ENCODE results near the gene CDK6.

Gene CDK6

DNA sequence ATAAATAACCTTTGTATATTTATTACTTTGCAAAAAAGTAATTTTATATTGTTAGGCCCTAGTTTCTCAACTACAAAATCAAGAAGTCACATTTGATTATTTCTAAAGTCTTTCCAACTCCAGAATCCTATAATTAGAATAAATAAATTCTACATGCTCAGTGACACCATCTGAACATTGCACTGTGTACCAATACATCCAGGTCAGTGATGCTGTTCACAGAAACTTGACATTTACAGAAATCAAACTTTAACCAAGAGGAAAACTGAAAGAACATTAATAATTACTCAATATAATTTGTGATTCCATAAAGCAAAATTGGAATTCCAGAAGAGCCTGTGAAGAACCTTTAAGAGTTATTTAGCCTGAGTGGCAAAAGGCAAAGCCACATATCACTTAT lies 142.2 kb downstream of the CDK6 start:
- TF ChIP-seq, protein P1, sequence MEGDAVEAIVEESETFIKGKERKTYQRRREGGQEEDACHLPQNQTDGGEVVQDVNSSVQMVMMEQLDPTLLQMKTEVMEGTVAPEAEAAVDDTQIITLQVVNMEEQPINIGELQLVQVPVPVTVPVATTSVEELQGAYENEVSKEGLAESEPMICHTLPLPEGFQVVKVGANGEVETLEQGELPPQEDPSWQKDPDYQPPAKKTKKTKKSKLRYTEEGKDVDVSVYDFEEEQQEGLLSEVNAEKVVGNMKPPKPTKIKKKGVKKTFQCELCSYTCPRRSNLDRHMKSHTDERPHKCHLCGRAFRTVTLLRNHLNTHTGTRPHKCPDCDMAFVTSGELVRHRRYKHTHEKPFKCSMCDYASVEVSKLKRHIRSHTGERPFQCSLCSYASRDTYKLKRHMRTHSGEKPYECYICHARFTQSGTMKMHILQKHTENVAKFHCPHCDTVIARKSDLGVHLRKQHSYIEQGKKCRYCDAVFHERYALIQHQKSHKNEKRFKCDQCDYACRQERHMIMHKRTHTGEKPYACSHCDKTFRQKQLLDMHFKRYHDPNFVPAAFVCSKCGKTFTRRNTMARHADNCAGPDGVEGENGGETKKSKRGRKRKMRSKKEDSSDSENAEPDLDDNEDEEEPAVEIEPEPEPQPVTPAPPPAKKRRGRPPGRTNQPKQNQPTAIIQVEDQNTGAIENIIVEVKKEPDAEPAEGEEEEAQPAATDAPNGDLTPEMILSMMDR (IDR thresholded peaks at IDR 0.05; ENCODE audit: low read length), result no peak
- TF ChIP-seq EZH2 (IDR thresholded peaks at IDR 0.05; ENCODE audit: borderline replicate concordance, low read length), result no peak
- Histone ChIP-seq H3K4me2 (ENCODE audit: low read length) (no peak overlapping the region), H3K36me3 (ENCODE audit: insufficient read depth, low read length) (peaks cover 12% of the 10 kb centered on the region; the same call in 1 of the 2 replicates), H3K27me3 (ENCODE audit: insufficient read depth, low read length) (no peaks in the 10 kb centered on the region), H4K20me1 (ENCODE audit: insufficient read depth, low read length) (no peaks in the 10 kb centered on the region), H2AFZ (ENCODE audit: low read length) (no peak overlapping the region), H3K4me1 (ENCODE audit: insufficient read depth, low read length, severe bottlenecking) (peaks cover 11% of the 10 kb centered on the region), H3K79me2 (ENCODE audit: insufficient read depth, low read length) (no peaks in the 10 kb centered on the region), H3K9me3 (ENCODE audit: low read length) (peaks cover 4% of the 10 kb centered on the region), H3K9ac (ENCODE audit: low read length) (no peak overlapping the region), H3K9me2 (ENCODE audit: low read depth, low read length) (no peaks in the 10 kb centered on the region), H3F3A (ENCODE audit: insufficient read depth, low read length) (no peaks in the 10 kb centered on the region), H3K4me3 (ENCODE audit: low read depth, low read length, poor library complexity, severe bottlenecking) (no peak overlapping the region), H3K27ac (ENCODE audit: low read depth, low read length, poor library complexity, severe bottlenecking) (no peak overlapping the region)

DNA sequence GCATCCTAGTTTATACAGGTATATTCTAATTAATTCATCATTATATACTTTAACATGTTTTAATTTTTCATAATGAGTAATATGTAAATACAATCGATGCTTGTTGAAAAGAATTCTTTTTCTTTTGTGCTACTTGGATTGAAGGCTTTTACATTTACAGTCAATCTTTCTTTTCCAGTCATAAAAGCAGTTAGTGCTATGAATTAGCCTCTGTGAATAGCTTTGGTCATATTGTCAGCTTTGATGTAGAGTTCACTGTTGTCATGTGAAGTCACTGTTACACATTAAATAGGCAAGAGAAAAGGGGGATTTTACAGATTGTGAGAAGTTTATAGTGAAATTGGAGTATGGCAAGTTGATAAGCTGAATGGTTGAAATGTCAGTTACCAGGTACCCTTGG lies 142.9 kb downstream of the CDK6 start:
- peaks cover 12% of the 10 kb centered on the region; the same call in 1 of the 2 replicates for H3K36me3 ChIP-seq (ENCODE audit: insufficient read depth, low read length)
- no peaks in the 10 kb centered on the region for H3K79me2 ChIP-seq (ENCODE audit: insufficient read depth, low read length)
- H3F3A ChIP-seq (ENCODE audit: insufficient read depth, low read length), result no peaks in the 10 kb centered on the region
- no peak overlapping the region for H3K4me3 ChIP-seq (ENCODE audit: low read depth, low read length, poor library complexity, severe bottlenecking)
- no peak for TF ChIP-seq EZH2 (IDR thresholded peaks at IDR 0.05; ENCODE audit: borderline replicate concordance, low read length)
- TF ChIP-seq, protein P1 (IDR thresholded peaks at IDR 0.05; ENCODE audit: low read length), result no peak
- H3K4me1 ChIP-seq (ENCODE audit: insufficient read depth, low read length, severe bottlenecking), result peaks cover 11% of the 10 kb centered on the region
- no peaks in the 10 kb centered on the region for H4K20me1 ChIP-seq (ENCODE audit: insufficient read depth, low read length)
- no peaks in the 10 kb centered on the region for H3K27me3 ChIP-seq (ENCODE audit: insufficient read depth, low read length)
- no peak overlapping the region for H3K4me2 ChIP-seq (ENCODE audit: low read length)
- H2AFZ ChIP-seq (ENCODE audit: low read length), result no peak overlapping the region
- no peak overlapping the region for H3K9ac ChIP-seq (ENCODE audit: low read length)
- H3K9me3 ChIP-seq (ENCODE audit: low read length), result peaks cover 4% of the 10 kb centered on the region
- H3K9me2 ChIP-seq (ENCODE audit: low read depth, low read length), result no peaks in the 10 kb centered on the region
- no peak overlapping the region for H3K27ac ChIP-seq (ENCODE audit: low read depth, low read length, poor library complexity, severe bottlenecking)

- no peak overlapping the region for H3K4me3 ChIP-seq (ENCODE audit: low read depth, low read length, poor library complexity, severe bottlenecking)
- H3K9me3 ChIP-seq (ENCODE audit: low read length), result peaks cover 4% of the 10 kb centered on the region
- TF ChIP-seq, protein P1 (IDR thresholded peaks at IDR 0.05; ENCODE audit: low read length), result peak; percentile 82
- TF ChIP-seq EZH2 (IDR thresholded peaks at IDR 0.05; ENCODE audit: borderline replicate concordance, low read length), result no peak
- peak overlapping the region; percentile 22 for H3K27ac ChIP-seq (ENCODE audit: low read depth, low read length, poor library complexity, severe bottlenecking)
- H3K9ac ChIP-seq (ENCODE audit: low read length), result no peak overlapping the region
- peaks cover 12% of the 10 kb centered on the region; the same call in 1 of the 2 replicates for H3K36me3 ChIP-seq (ENCODE audit: insufficient read depth, low read length)
- no peaks in the 10 kb centered on the region for H3K9me2 ChIP-seq (ENCODE audit: low read depth, low read length)
- H4K20me1 ChIP-seq (ENCODE audit: insufficient read depth, low read length), result no peaks in the 10 kb centered on the region
- no peaks in the 10 kb centered on the region for H3F3A ChIP-seq (ENCODE audit: insufficient read depth, low read length)
- H3K27me3 ChIP-seq (ENCODE audit: insufficient read depth, low read length), result no peaks in the 10 kb centered on the region
- no peak overlapping the region for H3K4me2 ChIP-seq (ENCODE audit: low read length)
- H3K4me1 ChIP-seq (ENCODE audit: insufficient read depth, low read length, severe bottlenecking), result peaks cover 11% of the 10 kb centered on the region
- H3K79me2 ChIP-seq (ENCODE audit: insufficient read depth, low read length), result no peaks in the 10 kb centered on the region
- no peak overlapping the region for H2AFZ ChIP-seq (ENCODE audit: low read length)
Observed at GRCh38 chr7:92691578-92691977, 144.8 kb downstream of the CDK6 start.

Data from OCI-LY1 (cell line).